Activated CD4-positive, alpha-beta T cell treated with anti-CD3 and anti-CD28 coated beads for 1 hour (primary cell): ENCODE data around the gene DLL1.

Source experiments
- DNase-seq: peaks from one replicate; pipeline ENCODE4 v3.0.0-alpha.2; 2020

Gene DLL1

GRCh38 chr6:170295510-170296422, 4.9 kb upstream of the DLL1 start:
- no peak for DNase-seq

- DNase-seq = no peak
These were observed 4.1 kb upstream of the DLL1 start for GRCh38 chr6:170294813-170295509.

DNA sequence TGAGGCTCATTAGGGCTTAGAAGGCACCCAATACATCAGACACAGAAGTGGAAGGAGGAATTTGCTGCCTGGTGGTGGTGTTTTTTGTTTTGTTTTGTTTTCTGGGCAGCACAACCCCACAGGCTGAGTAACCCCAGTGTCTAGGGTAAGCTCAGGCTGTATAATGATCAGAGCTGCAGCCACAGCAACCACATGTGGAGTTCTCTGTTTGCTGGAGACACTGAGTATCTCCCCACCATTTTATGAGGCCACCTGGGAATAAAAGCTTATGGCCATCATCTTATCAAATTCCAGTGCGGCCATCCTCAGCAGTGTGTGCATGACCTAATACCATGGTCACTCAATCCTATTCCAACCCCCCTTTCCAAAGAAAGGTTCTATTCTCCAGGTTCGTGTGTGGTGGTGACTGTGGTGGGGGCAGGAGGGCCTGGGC, 3.4 kb upstream of the DLL1 start:
- DNase-seq = no peak

DNA sequence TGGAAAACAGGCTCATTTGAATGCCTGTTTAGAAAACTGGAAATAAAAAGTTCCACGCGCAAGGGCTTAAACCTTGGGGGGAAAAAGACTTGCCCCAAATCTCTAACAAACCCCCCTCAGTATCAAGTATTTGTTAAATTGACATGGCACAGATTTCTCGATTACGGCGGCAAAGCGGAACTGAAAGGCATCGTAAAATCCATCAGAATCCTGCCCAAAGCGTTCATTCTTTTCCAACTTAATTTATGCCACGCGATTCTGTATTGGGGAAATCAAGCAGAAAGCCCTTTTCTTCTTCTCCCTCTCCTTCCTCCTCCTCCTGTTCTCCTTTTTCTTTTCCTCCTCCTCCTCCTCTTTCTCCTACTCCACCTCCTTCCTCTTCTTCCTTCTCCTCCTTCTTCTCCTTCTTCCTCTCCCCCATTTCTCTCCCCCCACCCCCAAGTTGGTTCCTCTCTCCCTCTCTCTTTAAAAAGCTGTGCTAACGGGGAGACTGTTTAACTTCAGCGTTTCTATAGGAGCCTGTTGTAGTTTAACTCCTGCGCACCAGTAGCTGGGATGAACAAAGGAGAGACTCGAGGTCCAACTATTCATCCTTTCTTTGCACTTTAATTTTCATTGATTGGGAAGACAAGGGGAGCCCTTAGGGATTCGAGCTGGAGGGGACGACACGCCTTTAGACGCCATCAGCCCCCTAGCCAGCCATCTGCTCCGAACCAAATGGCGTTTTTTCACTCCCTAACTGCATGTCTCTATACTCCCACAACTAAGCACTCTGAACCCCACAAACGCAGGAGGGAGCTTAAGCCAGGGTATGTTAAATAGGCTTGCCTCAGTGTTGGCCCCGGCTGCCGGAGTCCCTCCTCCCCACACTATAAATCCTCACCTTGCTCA, 2.7 kb upstream of the DLL1 start:
- DNase-seq = no peak

DNA sequence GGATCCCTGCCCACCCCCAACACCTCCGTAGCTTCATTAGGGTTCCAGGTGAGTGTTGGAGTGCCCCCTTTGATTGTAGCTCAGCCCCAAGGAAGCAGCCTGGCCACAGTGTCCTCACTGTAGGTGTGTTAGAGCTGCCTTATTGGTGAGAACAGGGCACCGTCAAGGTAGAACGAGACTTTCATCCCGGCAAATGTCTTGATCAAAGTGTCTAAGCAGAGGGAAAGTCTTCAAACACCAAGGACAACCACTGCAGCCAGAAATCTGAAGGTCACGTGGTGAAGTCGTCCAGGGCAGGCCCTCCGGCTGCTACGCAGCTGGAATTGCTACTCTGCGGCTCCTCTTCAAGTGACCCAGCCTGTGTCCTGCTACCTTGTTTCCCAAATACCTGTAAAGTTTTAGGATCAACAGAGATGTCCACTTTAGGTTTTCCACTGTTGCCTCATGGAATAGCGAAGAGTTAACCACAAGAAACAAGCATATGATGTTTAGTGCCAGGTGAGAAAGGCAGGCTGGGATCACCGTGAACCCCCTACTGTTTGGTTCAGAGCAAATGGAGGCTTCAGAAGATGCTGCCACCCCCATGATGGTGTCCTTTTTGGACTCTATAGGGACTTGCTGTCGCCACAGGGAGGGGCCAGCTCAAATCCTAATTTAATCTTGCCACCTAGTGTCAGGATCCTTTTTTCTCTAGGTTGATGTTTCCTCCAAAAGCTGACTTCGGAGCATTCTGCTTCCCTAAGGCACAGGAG, 1.7 kb upstream of the DLL1 start:
- no peak for DNase-seq

DNA sequence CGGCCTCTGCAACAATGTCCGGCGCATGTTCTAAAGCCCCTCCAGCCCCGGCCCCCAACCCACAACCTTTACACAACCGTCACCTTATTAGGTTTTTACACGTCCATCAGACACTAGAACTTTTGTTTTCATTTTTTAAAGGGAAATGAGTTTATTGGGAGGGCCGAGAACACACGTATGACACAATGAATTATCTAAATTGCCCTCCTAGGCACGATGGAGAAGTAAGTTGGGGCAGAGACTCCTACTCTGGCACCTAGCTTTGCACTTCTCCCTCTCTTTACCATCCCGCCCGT, 1.2 kb upstream of the DLL1 start:
- no peak for DNase-seq

GRCh38 chr6:170291271-170292110, 613 bp upstream of the DLL1 start:
- DNase-seq = no peak

- no peak for DNase-seq
These were observed 955 bp downstream of the DLL1 start for GRCh38 chr6:170289951-170290295.

- DNase-seq = no peak
These were observed 1.5 kb downstream of the DLL1 start for GRCh38 chr6:170289180-170289931.

DNA sequence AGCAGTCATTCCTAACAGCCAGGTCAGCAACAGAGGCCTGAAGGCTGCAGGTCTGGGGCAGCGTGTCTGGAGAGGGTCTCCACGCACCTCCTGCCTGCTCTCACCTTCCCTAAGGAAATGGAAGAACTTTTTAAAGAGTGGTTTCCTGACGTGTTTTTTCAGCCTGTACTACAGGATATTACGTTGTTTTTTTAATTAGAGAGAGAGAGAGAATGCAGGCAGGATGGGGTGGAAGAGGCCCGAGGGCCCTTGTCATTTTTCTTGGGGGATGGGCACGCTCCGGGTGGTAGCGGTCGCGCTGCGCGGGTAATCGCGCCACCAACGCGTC, 2.1 kb downstream of the DLL1 start:
- DNase-seq = no peak

DNA sequence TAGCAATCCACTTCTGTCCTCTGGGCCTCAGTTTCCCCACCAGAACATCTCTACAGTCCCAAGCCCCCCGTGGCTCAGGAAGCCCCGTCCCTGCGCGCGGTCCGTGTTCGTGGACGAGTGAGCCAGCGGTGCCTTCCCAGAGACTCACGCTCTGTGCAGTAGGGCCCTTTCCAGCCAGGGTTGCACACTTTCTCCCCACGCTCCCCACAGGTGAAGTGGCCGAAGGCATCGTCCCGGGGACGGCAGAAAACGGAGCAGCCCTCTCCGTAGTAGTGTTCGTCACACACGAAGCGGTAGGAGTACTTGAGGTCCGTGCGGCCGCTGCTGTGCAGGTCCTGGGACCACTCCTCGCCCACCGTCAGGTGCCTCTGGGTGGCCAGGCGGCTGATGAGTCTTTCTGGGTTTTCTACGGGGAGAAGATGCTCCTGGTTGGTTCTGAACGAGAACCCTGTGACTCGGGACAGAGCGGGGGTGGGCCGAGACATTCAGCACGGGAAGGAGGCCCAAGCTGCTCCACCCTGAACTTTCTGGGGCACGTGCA, 2.7 kb downstream of the DLL1 start:
- no peak for DNase-seq

- DNase-seq = no peak
These were observed 3.5 kb downstream of the DLL1 start for GRCh38 chr6:170287371-170287876.

DNA sequence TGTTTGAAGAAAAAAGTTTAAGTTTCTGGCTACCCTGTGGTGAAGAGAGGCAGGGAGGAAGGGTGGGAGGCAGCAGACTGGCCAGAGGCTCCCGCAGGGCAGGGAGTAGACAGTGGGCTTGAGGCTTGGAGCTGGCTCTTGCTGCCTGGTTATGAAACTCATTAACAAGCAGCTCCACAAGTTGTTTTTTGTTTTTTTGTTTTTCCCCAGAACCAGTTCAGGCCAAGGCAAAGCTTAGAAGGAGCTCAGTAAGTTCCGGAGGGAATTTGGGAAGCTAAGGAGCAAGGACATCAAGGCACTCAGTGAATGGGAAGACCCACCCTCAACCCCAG, 4.0 kb downstream of the DLL1 start:
- no peak for DNase-seq

DNA sequence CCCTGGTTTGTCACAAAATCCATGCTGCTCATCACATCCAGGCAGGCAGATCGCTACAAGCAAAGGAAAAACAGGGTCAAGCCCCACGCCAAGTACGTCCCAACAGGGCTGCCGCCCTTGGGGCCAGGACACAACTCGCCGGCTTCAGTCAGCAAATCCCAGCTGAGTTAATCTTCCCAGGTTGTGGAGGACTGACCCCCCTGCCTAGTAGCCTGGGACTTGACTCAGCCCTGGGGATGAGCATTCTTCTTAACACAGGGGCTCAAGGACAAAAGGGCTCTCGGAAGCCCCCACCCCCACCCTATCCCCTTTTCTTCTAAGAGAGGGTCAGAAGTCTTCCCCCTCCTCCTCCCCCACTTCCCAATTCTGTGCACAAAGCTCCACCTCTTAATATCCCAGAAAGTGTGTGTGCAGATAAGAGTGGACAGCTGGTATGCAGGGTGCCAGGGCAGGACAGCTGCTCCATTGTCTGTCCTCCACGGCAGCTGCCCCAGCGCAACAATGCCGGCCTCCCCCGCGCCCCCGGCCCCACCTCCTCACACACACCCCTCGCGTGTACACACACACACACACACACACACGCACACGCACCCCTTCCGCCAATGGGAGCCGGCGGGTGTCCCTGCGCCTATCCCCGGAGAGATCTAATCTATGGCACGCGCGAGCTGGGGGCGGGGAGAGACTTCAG, 4.5 kb downstream of the DLL1 start:
- no peak for DNase-seq

DNA sequence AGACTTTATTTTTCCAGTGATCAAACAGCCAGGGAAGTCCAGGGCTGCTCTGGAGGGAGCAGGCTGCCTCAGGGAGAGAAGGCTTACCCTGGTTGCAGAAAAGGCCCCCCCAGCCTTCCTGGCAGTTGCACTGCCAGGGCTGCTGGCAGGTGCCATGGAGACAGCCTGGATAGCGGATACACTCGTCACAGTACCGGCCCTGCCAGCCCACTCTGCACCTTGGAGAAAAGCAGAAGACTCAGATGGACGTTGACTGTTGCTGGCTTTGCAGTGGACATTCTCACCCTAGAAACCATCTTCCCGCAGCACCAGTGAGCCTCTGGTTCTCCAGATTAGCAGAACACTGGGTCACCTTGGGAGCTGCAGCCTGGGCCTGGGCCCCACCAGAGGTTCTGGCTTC, 5.4 kb downstream of the DLL1 start:
- DNase-seq = no peak

DNA sequence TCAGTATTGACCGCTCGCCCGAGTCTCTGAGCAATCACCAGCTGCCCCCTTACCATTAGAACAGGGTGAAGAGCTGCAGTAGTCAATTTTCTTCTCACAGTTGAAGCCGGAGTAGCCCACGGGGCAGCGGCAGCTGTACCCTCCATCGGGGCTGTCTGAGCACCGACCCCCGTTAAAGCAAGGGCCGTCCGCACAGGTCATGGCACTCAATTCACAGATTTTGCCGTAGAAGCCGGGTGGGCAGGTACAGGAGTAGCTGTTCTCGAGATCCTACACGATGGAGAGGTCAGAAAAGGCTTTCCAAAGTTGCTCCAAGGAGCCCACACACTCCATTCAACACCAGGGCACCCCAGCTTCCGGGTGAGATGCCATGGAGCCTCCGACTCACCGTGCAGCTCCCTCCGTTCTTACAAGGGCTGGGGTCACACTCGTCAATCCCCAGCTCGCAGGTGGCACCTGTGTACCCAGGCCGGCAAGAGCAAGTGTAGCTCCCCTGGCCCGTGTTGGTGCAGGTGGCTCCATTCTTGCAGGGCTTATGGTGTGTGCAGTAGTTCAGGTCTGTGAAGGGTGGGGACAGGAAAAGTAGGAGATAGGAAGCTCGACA, 5.9 kb downstream of the DLL1 start:
- no peak for DNase-seq

GRCh38 chr6:170284126-170284773, 6.6 kb downstream of the DLL1 start:
- DNase-seq = no peak

GRCh38 chr6:170283212-170284081, 7.4 kb downstream of the DLL1 start:
- no peak for DNase-seq
